ENCODE measurements around the gene SLC4A3. TPM values are rescaled to one million over a fixed set of nuclear protein-coding genes. Genes with fewer than 3 reads are reported as not detected.
A peak's percentile ranks its signal among the peaks of the same experiment; 100 is the strongest.

The SLC4A3 gene
- total and polyA plus RNA-seq, 2 of the 13 experiments (the other 11 are each of a cell fraction or from before 2014, with no cell fraction given) = 0.18 to 0.95 TPM

GRCh38 chr2:219597552-219598307 lies 29.7 kb upstream of the SLC4A3 start, which contains the start of gene STK11IP (continued):
- TF ChIP-seq ZFP36 (IDR thresholded peaks at IDR 0.05; ENCODE audit: borderline replicate concordance, low read depth, low read length, partially characterized antibody) (no peak), TSC22D2 (CRISPR knock-in tag; IDR thresholded peaks at IDR 0.05; ENCODE audit: borderline replicate concordance) (peak; percentile 92; the same call in 1 of the 2 replicates), ZNF839 (CRISPR knock-in tag; IDR thresholded peaks at IDR 0.05; ENCODE audit: borderline replicate concordance) (peak; percentile 93; the same call in 1 of the 2 replicates), MAFF (IDR thresholded peaks at IDR 0.05; ENCODE audit: low read depth, low read length) (no peak), GPN1 (CRISPR knock-in tag; IDR thresholded peaks at IDR 0.05; ENCODE audit: borderline replicate concordance) (no peak), DMTF1 (CRISPR knock-in tag; IDR thresholded peaks at IDR 0.05) (no peak), CEBPZ (IDR thresholded peaks at IDR 0.05; ENCODE audit: low read length) (no peak), SOX13 (IDR thresholded peaks at IDR 0.05) (no peak), SOX13 (CRISPR knock-in tag; conservative IDR thresholded peaks at IDR 0.05 in 1 of 2, IDR thresholded peaks at IDR 0.05 in 1 of 2) (peak in 1 of 2 experiments; percentile 2; a peak in 2 of 4 replicates), PAWR (CRISPR knock-in tag; IDR thresholded peaks at IDR 0.05; ENCODE audit: borderline replicate concordance) (no peak), RFXAP (CRISPR knock-in tag; IDR thresholded peaks at IDR 0.05; ENCODE audit: borderline replicate concordance) (peak; percentile 43), ZNF678 (CRISPR knock-in tag; IDR thresholded peaks at IDR 0.05) (0 out of 2 replicates have a peak, but pooled peaks have one; percentile 52), MXD1 (CRISPR knock-in tag; IDR thresholded peaks at IDR 0.05) (peak; percentile 47; the same call in 1 of the 2 replicates), MYNN (CRISPR knock-in tag; IDR thresholded peaks at IDR 0.05; ENCODE audit: low read depth) (peak; percentile 31; the same call in 1 of the 2 replicates), ZNF10 (CRISPR knock-in tag; IDR thresholded peaks at IDR 0.05; ENCODE audit: borderline replicate concordance, low read depth) (no peak), U2AF1 (optimal IDR thresholded peaks at IDR 0.05; ENCODE audit: low read depth, low read length) (no peak), RBAK (CRISPR knock-in tag; IDR thresholded peaks at IDR 0.05) (0 out of 2 replicates have a peak, but pooled peaks have one; percentile 8), NFYC (CRISPR knock-in tag; IDR thresholded peaks at IDR 0.05) (peak; percentile 60), ZNF710 (CRISPR knock-in tag; IDR thresholded peaks at IDR 0.05; ENCODE audit: borderline replicate concordance) (0 out of 2 replicates have a peak, but pooled peaks have one; percentile 50), ZNF253 (CRISPR knock-in tag; IDR thresholded peaks at IDR 0.05; ENCODE audit: borderline replicate concordance) (peak; percentile 86; the same call in 1 of the 2 replicates), CHCHD3 (CRISPR knock-in tag; IDR thresholded peaks at IDR 0.05) (no peak)
